KG1 (cell line): ENCODE results near the gene ELF5.

Experiments
- DNase-seq: peaks from one replicate; lab custom pipeline; 2025; lab: John Stamatoyannopoulos, UW

ELF5 gene

DNA sequence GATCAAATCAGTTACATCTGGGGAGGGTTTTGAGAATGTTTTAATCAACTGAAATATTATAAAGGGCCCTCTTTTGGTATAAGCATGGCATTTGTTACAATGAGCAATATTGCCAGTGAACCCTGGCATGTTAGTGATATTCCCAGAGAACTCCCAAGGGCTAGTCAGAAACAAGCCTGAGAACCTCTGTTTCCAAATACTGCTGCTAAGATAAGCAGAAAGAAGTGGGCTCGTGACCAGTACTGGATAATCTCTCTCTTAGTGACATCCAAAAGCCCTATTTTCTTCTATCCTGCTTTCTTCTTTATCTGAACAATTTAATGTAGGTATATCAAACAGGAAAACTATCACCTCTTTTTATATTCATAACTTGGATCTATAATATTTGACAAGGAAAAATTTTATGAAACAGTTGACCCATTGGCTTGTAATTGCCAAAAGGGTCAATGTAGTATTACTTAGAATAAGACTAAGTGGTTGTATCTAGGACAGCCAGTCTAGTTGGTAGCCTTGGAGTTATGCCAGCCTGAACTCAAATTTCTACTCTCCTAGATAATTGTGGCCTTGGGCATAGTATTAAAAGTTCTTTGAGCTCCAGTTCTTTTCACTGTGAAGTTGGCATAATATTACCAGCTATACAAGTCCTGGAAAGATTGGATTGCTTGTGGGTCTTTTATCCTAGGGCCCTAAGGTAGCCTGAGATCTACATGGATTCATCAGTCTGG is 59.1 kb downstream of the ELF5 start:
- no peak for DNase-seq

DNA sequence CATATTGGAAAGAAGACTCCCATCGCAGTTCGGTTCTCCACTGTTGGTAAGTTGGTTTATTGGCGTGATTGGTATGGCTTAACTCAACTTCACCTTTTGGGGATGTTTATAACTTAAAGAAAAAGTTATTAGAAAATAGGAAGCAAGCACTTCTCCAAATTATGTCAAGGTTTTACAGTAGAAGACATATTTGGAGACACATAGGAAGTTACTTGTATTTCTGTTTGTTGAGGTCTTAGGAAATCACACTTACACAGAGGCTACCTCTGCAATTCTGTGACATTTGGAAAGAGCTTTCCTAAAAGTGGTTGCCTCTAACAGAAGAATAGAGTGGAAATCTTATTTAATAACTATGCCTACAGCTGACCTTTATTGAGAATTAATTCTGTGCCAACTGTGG is 62.5 kb downstream of the ELF5 start:
- no peak for DNase-seq

DNA sequence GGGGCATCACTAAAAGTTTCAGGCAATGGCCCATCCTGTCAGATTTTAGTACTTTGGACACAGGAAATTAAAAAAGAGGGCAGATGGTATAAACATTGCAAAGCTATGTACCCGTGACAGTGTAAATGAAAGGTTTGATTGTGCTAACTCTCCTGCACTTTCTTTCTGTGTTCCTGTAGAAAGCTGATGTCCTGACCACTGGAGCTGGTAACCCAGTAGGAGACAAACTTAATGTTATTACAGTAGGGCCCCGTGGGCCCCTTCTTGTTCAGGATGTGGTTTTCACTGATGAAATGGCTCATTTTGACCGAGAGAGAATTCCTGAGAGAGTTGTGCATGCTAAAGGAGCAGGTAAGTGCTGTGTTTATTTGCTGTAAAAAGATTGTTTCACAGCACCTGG is 64.6 kb downstream of the ELF5 start:
- no peak for DNase-seq

DNA sequence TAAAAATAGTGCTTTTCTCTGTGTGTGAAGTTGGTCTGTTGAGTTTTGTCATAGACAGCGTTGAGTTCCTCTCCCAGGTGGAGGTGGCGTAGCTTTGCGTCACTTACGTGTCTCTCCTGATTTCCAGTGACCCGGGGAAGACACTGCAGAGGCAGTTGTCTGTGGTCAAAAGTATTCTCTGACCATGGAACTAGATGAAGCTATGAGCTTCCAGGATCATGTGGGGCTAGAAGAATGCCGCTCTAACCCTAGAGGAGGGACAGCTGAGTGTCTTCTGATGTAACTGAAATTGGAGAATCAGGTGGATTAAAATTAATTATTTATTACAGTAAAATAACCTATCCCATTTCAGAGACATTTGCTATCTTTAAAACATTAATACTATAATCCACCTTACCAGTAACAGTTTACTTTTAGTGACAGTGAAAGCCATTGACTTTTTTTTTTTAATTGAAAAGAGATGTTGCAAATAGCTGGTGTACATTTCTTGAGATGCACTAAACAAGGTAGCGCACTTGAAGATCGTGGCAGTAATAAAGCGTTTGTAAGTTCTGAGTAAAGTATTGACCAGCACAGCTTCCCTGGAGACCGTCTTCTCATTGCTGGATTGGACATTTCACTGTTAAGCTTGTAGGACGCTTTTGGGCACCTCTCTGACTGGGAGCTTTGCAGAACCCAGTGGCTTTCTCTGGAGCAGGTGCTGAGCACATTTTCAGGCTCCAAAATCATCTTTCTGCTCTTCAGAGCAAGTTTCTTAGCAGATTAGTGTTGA is 65.2 kb downstream of the ELF5 start:
- no peak for DNase-seq

DNA sequence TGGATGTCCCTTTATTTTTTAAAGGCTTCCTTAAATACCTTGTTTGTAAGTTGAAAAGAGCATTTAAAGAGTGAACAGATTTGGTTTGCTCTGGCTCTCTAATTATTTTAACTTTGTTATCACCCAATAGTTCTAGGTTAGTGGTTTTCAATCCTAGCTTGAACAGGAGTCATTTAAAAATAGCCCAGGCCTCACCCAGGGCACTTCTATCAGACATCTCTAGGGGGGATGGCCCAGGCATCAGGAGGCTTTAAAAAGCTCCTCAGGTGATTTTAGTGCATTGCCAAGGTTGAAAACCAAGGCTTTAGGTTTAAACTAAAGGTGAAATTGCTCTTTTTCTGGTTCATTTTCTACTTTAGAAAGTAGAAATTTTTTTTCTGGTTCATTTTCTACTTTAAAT is 66.5 kb downstream of the ELF5 start:
- DNase-seq = no peak

DNA sequence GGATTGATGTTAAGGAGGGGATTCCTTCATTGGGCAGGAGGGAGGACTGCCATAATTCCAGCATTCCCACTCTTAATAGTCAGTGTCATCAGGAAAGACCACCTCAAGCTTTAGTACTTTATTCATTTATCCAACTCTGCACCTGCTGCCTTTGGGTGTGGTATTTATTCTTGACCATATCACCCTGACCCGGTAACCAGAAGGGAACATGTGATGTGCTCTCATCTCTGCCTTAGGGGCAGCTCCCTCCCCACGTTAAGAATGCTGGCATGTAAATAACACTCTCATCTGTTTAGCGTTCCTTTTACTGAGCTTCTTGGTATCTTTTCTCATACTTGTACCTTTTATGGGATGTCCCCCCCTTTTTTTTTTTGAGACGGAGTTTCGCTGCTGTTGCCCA is 67.2 kb downstream of the ELF5 start:
- no peak for DNase-seq

DNA sequence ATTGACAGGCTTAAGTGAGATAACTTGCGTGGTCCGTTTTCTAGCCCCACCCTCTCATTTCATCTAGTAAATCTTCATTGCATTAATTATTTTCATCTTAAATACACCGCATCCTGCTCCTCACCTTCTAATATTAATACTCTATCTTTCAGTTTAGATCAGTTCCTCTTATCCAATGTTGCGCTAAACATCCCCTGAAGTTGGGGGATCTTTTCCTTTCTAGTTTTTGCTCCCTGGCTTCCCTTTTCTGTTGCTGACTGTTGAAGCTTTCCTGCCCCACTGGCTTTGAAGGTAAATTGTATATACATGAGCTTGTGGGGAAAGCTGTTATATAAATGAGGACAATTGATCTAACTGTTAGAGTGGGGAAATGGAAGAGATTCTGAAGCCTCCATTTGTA is 67.6 kb downstream of the ELF5 start:
- DNase-seq = no peak

DNA sequence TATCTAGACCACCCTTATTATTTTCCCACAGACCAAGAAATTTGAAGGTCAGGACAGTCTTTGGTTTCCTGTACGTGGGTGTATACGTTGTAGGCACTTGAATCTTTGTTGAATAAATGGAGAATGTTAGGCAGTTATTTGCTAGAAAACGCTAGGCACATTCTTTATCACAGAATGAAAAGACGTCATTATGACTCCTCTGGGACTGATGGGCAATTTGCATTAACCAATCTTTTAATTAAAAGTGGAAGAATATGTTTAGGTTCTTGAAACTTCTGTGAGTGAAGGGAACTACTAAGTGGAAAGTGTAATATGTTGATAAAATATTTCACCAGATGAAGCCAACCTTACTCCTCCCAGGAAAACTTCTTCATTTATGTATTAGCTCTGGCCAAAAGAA is 69.2 kb downstream of the ELF5 start:
- DNase-seq = no peak

DNA sequence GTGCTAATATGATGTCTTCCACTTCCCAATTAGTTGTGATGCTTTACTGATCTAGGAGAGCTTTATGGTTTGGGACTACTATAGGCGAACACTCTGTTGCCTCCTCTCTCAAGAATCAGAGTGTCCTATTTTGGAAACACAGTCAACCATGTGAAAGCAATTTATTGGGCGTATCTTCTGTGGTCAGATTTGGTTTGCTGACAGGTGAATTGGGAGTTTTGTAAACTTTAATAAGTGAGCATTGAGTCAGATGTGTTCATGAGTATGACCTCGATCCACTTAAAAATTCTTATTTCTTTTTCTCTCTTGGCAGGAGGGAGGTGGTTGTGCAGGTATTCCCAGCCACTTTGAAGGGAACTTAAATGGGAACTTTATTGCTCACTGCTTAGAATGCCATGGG is 70.5 kb downstream of the ELF5 start:
- DNase-seq = no peak

DNA sequence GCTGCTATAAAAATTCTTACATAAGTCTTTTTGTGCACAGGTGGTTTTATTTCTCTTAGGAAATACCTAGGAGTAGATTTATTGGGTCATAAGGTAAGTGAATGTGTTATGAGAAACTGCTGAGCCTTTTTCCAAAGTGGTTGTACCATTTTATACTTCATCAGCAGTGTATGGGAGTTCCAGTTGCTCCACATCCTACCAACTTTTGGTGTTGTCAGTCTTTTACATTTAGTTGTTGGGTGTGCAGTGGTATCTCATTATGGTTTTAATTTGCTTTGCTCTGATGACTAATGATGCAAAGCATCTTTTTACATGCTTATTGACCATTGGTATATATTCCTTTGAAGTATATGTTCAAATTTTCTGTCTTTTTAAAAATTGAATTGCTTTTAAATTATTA is 71.8 kb downstream of the ELF5 start:
- DNase-seq = no peak

DNA sequence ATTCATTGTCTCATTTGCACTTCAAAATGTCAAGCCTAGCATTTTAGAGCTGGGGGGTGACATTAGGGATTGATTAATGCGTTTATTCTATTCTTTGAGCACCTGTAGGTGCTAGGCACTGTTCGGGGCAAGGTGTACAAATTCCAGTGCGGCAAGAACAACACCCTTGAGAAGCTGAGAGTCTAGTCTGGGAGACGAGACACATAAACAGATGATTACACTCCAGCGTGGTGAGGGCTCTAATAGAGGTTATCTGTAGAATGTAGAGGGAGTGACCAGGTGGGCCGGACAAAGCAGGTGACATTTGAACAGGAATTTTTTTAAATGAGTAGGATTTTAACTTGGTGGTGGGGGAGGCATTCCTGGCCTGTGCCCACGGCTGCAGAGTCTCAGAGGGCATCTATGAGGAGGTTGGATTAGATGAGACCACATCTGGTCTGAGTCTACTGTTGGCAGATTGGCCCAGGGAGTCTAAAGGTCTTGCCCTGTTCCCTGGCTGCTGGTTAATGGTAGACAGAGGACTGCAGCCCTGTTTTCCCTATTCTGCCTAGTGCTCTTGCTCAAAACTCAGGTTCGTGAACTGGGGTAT is 73.9 kb downstream of the ELF5 start:
- no peak for DNase-seq

DNA sequence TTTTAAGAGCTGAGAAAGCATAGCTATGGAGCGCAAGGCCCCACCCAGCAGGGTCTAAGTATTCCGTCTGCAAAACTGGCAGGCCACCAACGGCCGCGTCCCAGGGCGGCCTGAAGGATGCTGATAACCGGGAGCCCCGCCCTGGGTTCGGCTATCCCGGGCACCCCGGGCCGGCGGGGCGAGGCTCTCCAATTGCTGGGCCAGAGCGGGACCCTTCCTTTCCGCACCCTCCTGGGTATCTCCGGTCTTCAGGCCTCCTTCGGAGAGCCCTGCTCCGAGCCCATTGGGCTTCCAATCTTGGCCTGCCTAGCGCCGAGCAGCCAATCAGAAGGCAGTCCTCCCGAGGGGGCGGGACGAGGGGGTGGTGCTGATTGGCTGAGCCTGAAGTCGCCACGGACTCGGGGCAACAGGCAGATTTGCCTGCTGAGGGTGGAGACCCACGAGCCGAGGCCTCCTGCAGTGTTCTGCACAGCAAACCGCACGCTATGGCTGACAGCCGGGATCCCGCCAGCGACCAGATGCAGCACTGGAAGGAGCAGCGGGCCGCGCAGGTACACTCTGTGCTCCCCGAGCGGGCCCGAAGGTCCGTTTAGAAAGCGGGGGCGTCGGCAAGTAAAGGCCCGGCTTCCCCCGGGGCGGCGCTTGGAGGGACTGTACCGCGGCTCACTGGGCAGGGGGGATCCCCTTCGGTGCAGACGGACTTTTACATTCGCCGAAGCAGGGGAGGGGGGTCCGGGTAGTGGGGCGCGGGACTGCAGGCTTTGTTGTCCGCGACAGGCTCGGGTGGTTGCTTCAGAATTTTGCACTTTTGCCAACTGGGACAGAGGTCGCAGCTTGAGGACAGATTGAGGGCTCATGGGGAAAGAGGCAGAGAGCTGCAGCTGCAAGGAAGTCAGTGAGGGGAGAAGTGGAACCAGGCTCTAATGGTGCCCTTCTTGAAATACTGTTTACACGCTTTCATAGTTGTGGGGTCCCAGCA is 74.8 kb downstream of the ELF5 start, which contains the start of gene CAT:
Gene CAT (plus strand): TSS at position 406 of the 979 bp plus-strand sequence. CDS start 80 bp downstream, at position 486.
- DNase-seq = peak; percentile 91

DNA sequence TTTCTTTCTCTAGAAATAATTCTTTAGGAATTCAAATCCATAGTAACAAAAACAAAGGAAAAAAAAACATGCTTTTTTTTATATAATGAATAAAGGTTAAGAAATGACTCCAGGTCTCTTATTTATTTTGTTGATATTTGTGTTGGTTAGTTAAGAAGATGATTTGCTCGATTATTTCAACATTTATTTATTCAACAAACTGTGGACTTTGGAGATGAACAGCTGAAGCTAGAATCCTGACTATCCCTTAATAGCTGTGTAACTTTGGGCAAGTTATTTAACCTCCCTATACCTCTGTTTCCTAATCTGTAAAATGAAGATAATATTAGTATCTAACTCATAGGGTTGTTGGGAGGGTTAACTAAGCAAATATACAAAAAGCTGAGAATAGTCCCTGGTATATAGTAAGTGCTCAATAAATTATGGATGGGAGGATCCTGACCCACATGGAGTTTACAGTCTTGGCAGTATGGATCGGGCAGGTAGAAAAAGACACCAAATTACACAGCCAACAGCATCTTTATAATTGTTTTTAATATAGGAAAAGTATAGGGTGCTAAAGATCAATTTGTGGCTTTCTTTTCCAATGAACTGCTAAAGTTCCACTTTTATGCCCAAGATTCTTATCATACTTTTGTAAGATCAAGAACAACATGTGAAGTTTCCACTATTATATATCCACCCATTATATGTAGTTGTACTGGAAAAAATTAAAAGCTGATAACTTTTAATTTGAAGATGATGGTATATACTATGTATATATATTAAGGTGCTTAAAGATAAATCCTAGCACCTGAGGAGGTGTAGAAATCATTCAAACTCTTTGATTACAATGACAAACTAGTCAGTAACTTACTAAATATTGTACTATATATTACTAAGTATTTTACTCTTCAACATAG is 76.1 kb downstream of the ELF5 start:
- DNase-seq = no peak

DNA sequence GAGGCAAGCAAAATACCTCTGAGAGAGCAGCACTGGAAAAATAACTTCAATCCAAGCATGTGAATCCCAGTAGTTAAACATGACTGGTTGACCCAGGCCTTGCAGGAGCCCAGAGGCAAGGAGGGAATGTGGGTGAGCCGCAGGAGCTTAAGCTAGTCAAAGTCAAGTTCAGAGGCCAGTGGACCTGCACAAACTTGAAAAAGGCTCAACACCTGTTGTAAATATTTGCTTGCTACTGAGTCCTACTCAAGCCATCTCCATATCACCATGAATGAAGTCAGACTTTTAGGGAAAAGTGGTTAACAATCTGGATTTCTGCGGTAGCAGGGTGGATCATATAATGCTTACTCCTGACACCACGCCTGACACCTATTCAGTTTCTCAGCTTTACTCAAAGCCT is 79.7 kb downstream of the ELF5 start:
- no peak for DNase-seq

DNA sequence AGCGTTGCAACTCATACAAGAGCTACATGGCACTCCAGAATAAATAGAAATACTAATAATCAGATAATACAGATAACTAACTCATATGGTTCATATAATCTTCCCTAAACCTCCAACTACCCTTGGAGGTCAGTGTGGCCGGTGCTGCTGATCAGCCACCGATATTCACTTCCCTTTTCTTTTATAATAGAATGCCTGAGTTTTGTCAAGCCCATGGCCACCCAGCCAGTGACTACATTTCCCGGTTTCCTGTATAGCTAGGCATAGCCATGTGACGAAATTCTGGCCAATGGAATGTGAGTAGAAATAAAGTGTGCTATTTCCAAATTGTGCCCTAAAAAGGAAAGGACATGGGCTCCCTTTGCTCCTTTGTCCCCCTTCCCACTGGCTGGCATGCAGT is 80.8 kb downstream of the ELF5 start:
- no peak for DNase-seq

DNA sequence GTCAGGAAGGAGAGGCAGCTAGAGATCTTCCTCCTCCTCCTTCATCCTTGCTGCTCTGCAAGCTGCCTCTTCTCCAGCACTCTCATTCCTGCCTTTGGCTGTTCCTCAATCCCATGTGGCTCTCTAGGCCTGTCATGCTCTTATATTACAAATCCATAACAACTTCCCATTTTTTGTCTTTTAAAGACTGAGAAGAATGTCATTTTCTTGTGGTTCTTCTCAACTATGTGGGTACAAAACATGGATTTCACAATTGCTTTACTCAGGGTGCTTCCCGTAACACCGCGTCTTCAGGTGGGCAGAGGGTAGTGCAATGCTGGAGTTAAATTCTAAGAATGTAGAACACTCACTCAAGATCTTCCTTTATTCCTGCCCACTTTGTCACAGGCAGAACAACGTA is 81.6 kb downstream of the ELF5 start:
- DNase-seq = no peak
